ENCODE measurements around the gene METTL24. TPM values are rescaled to one million over a fixed set of nuclear protein-coding genes. Genes with fewer than 3 reads are reported as not detected.
"Not testable (repeated sequence)": the region's sequence is repeated elsewhere in the genome, so short reads cannot be mapped to it uniquely, and the experiment has no call there.

METTL24 gene
- polyA plus RNA-seq, 3 donors: 0.27 to 2.9 (median 0.54) TPM

- WGBS, 3 donors: 53 to 71% (median 55%) methylated on average over 5 of the region's 5 CpGs
- no peak overlapping the region for H3K27ac ChIP-seq (ENCODE audit: low read depth, low read length)
Observed at GRCh38 chr6:110295451-110296165, 62.5 kb downstream of the METTL24 start.

DNA sequence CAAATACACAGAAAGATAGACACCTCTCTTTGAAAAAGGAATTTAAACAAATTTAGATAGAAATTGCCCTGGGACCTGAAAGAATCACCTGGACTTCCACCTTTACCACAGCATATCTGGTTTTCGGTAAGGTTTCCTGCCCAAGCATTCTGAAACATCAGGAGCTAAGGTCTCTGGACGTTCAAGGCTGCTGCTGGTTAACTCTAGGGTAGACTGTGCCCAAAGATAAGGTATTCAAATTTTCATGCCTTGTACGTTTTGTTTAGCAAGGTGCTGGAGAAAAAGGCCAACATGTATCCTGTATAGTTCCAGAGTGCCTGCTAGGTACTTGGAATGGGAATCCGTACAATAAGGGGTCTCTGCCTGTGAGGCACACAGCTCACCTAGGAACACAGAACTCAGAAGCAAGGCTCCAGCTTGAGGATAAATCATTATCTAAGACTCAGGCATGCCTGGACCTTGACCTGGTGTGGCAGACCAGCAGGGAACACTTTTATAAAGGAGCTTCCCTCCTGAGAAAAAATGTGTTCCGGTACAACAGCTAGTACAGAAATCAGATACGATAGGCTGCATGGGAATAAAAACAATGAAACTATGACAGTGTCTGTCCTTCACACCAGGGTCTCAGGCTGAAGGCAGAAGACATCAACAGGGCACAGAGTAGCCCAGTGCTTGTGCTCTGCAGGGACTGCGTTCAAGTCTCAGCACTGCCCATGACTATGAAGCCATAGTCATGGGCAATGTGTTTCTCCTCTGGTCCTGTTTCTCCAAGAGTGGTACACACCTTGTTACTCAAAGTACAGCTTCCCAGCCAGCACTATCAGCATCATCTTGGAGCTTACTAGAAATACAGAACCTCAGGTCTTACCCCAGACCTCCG is 70.4 kb downstream of the METTL24 start:
- 51 to 88% (median 85%) methylated on average over 8 of the region's 8 CpGs for WGBS, 3 donors
- no peak overlapping the region for H3K27ac ChIP-seq (ENCODE audit: low read depth, low read length)

- no peak overlapping the region for H3K27ac ChIP-seq (ENCODE audit: low read depth, low read length)
- WGBS, 3 donors: 74 to 89% (median 76%) methylated on average over 7 of the region's 7 CpGs
Observed at GRCh38 chr6:110285306-110286060, 72.7 kb downstream of the METTL24 start.

GRCh38 chr6:110284855-110285254 is 73.3 kb downstream of the METTL24 start:
- no peak overlapping the region for H3K27ac ChIP-seq (ENCODE audit: low read depth, low read length)

DNA sequence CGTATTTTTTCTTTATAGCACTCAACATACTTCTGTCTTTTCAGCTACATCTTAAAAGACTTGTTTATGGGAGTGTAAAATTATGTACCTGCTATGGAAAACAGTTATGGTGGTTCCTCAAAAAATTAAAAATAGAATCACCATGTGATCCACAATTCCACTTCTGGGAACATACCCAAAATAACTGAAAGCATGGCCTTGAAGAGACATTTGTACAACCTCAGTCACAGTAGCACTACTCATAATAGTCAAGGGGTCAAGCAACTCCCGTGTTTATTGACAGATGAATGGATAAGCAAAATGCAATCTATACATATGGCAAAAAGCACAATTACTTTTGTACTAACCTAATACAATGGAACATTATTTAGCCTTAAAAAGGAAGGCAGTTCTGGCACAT is 74.5 kb downstream of the METTL24 start:
- no peak overlapping the region for H3K27ac ChIP-seq (ENCODE audit: low read depth, low read length)

DNA sequence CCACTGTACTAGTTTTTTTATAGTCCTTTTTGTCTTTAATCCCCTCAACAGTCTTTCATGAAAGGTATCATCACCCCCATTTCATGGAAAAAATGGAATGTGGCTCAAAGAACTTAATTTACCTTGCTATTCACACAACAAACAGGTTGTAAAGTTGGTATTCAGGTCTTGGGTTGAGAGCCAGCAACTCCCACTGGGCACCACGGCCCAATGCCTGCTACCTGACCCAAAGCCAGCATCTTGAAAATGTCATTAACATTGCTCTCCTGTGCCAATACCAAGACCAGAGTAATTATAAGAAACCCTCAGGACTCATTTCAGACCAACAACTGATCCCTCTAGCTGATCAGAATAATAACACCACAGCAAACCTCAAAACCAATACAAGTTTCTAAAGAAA is 75.7 kb downstream of the METTL24 start:
- 80 to 86% (median 84%) methylated on average over 1 of the region's 1 CpG for WGBS, 3 donors
- no peak overlapping the region for H3K27ac ChIP-seq (ENCODE audit: low read depth, low read length)

More for the DNA sequence above, 74.5 kb downstream of the METTL24 start:
- WGBS, 3 donors: 55 to 83% (median 73%) methylated on average over 2 of the region's 2 CpGs

GRCh38 chr6:110277100-110277665 is 81.0 kb downstream of the METTL24 start:
- 62 to 69% (median 64%) methylated on average over 7 of the region's 7 CpGs for WGBS, 3 donors
- H3K27ac ChIP-seq (ENCODE audit: low read depth, low read length): no peak overlapping the region

DNA sequence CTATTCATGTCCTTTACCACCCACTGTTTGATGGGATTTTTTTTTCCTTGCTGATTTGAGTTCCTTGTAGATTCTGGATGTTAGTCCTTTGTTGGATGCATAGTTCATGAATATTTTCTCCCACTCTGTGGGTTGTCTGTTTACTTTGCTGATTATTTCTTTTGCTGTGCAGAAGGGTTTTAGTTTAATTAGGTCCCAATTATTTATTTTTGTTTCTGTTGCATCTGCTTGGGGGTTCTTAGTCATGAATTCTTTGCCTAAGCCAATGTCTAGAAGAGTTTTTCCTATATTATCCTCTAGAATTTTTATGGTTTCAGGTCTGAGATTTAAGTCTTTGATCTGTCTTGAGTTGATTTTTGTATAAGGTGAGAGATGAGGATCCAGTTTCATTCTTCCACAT is 85.4 kb downstream of the METTL24 start:
- H3K27ac ChIP-seq (ENCODE audit: low read depth, low read length): not testable (repeated sequence)

GRCh38 chr6:110271732-110272022 is 86.5 kb downstream of the METTL24 start:
- 39 to 96% (median 92%) methylated on average over 1 of the region's 1 CpG for WGBS, 3 donors
- no peak overlapping the region for H3K27ac ChIP-seq (ENCODE audit: low read depth, low read length)

GRCh38 chr6:110270165-110270564 is 88.0 kb downstream of the METTL24 start:
- H3K27ac ChIP-seq (ENCODE audit: low read depth, low read length): no peak overlapping the region
- 72 to 87% (median 78%) methylated on average over 4 of the region's 4 CpGs for WGBS, 3 donors

DNA sequence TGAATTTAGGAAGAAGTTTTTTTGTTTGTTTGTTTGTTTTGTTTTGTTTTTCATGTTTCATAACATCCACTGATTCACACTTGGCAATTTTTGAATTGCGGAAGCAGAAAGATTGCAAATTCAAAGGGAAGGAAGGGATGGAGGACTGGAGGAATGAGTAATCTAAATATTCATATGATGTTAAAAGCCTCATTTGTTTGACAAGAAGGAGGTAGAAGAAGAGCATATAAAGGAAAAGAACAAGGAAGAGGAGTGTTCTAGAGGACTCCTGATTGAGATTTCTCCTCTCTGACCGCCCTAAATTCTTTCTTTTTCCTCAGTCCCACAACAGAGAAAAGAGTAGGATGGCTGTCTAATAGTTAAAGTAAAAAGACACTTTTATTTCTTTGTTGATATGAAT is 88.5 kb downstream of the METTL24 start:
- H3K27ac ChIP-seq (ENCODE audit: low read depth, low read length): no peak overlapping the region
- 80 to 94% (median 91%) methylated on average over 2 of the region's 2 CpGs for WGBS, 3 donors

- no peak overlapping the region for H3K27ac ChIP-seq (ENCODE audit: low read depth, low read length)
Observed at GRCh38 chr6:110266996-110267395, 91.2 kb downstream of the METTL24 start.

DNA sequence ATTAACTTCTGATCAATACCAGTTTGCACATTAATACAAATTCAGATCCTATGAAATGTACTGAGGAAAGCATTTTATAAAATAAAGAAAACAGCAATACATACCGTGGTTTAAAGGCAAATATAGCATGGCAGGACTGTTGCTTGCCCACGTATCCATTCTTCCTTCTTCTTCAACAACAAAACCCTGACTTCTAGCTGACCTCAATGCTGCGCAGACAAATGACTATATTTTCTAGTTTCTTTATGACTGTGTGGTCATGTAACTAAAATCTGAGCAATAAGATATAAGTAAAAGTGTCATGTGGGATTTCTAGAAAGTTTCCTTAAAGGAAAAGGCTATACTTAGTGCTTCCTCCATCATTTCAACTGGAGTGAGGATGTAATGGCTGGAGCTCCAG is 92.9 kb downstream of the METTL24 start:
- no peak overlapping the region for H3K27ac ChIP-seq (ENCODE audit: low read depth, low read length)
- 89% methylated on average over 3 of the region's 3 CpGs for whole genome bisulfite sequencing, 3 donors

DNA sequence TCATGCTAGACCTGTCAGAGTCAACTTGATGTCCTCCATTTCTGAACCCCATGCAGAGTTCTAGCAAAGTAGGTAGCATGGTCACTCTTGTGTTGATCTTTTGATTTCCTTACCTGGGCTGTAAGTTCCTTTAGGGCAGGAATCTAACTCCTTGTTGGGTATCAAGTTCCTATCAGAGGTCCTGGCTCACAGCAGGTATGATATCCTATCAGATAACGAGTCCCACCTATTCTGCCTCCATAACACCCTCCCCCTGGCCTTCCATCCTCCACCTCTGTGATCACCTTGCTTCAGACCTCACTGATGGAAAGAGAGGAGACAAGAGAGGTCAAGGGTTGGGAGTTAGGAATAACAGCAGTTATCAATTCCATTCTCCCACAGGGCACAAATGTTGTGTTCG is 101.8 kb downstream of the METTL24 start:
- 68 to 96% (median 89%) methylated on average over 2 of the region's 2 CpGs for WGBS, 3 donors
- no peak overlapping the region for H3K27ac ChIP-seq (ENCODE audit: low read depth, low read length)

- WGBS, 3 donors: 24 to 49% (median 39%) methylated on average over 5 of the region's 5 CpGs
Observed at GRCh38 chr6:110255211-110255750, 102.9 kb downstream of the METTL24 start.

DNA sequence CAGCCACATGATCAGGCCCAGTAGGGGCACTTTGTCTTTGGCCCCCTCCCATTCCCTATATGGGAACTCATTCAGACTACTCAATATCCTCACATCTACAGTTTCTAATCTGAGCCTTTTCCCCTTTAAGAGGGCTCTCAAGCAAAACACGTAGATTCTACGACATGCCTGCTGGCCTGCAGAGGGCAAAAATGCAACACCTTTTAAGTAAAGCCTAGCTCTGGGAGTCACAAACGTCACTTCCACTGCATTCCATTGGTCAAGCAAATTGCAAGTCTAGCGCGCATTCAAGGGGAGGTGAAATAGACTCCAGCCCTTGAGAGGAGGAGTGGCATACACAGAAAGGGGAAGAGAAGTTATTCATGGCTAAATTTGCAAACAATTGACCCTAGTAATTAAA is 107.3 kb downstream of the METTL24 start:
- WGBS, 3 donors: 66 to 84% (median 78%) methylated on average over 5 of the region's 5 CpGs
- no peak overlapping the region for H3K27ac ChIP-seq (ENCODE audit: low read depth, low read length)

More at GRCh38 chr6:110255211-110255750, 102.9 kb downstream of the METTL24 start:
- H3K27ac ChIP-seq (ENCODE audit: low read depth, low read length): no peak overlapping the region

DNA sequence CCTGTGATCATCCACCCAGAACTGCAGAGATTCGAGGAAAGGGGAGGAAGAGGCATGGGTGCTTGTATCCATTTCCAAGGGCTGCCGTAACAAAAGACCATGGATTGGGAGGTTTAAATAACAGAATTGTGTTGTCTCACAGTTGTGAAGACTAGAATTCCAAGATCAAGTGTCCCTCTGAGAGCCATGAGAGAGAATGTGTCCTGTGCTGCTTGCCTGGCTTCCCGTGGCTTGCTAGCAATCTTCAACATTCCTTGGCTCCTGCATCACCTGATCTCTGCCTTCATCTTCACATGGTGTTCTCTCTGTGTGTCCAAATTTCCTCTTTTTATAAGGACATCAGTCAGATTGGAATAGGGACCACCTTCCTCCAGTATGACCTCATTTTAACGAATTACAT is 108.1 kb downstream of the METTL24 start:
- H3K27ac ChIP-seq (ENCODE audit: low read depth, low read length): no peak overlapping the region
- 77 to 87% (median 78%) methylated on average over 4 of the region's 4 CpGs for whole genome bisulfite sequencing, 3 donors

DNA sequence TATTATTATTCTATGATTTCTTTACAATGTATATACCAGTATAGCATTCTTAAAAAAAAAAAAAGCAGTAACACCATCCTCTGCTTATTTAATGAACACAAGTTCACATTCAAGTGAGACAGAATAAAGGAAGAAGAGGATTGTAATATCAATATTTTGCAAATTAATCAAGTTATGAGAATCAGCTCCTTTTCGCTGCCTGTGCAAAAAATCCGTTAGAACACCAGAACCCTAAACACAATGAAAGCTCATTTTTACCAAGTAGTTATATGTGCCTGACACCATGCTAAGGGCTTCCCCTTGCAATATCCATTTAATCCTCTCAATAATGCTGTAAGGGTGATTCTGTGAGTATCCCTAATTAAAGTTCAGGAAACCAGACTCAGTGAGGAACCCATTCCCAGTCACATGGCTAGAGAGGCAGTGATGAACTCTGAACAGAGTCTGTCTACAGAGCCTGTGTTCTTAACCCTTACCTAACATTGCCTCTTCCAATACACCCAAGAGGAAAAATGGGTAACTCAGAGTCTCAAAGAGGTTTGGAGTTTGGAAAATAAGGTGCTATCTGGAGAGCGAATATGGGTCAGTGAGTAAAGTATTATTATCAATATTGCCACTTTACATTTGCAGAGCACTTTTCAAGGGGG is 111.1 kb downstream of the METTL24 start:
- 92 to 95% (median 94%) methylated on average over 3 of the region's 3 CpGs for WGBS, 3 donors
- H3K27ac ChIP-seq (ENCODE audit: low read depth, low read length): no peak overlapping the region
